Cardiac muscle cell (in vitro differentiated cells and primary cell): ENCODE results near the gene CFAP77. TPM values are rescaled to one million over a fixed set of nuclear protein-coding genes. Genes with fewer than 3 reads are reported as not detected.

Experiments used
- DNase-seq, 2 donors: peaks; one replicate each; pipeline versions ENCODE4 v3.0.0 to v3.0.0-alpha.2; 2010 to 2017; ENCODE audit warnings: low read depth in 1 of 2, low spot score in 1 of 2
- H3K27ac ChIP-seq: fragments of 200-600 bp; sonication (generic); 2 replicates; pipeline ENCODE4 v1.5.1; 2016
- H3K27me3 ChIP-seq: fragments of 200-600 bp; sonication (generic); 2 replicates; pipeline ENCODE4 v1.6.0; 2016; ENCODE audit warnings: control low read depth
- H3K36me3 ChIP-seq: fragments of 200-600 bp; sonication (generic); 2 replicates; pipeline ENCODE4 v1.5.1; 2016; ENCODE audit warnings: control low read depth
- H3K4me1 ChIP-seq: fragments of 200-600 bp; sonication (generic); 2 replicates; pipeline ENCODE4 v1.8.1; 2017; ENCODE audit warnings: low read depth, mild to moderate bottlenecking, mixed run types
- H3K4me3 ChIP-seq: fragments of 200-600 bp; sonication (generic); 2 replicates; pipeline ENCODE4 v1.5.1; 2016; ENCODE audit warnings: mild to moderate bottlenecking
- H3K9me3 ChIP-seq: fragments of 200-600 bp; sonication (generic); 2 replicates; pipeline ENCODE4 v1.5.1; 2017; ENCODE audit warnings: low read depth, mild to moderate bottlenecking, control low read depth
- polyA plus RNA-seq: library from polyadenylated mRNA; unstranded; fragments of >200 nt; fragmentation: Nextera tagmentation; extraction: Ambion mirVana; gene quantifications from 2 replicates; pipeline ENCODE4 v1.2.1, GENCODE V29; 2016
- total RNA-seq: library from RNA; depleted of rRNA; stranded (reverse); fragments of >200 nt; gene quantifications from 2 replicates; pipeline ENCODE4 v1.2.3, GENCODE V29; 2016
- TF ChIP-seq, protein P1 (sequence below): IDR thresholded peaks from 2 replicates; pipeline ENCODE4 v1.5.1; 2012; ENCODE audit warnings: low read depth, mild to moderate bottlenecking, low read length

CFAP77 gene
- total and polyA plus RNA-seq, 2 experiments from 2014 or later: 0.46 to 1.5 TPM

DNA sequence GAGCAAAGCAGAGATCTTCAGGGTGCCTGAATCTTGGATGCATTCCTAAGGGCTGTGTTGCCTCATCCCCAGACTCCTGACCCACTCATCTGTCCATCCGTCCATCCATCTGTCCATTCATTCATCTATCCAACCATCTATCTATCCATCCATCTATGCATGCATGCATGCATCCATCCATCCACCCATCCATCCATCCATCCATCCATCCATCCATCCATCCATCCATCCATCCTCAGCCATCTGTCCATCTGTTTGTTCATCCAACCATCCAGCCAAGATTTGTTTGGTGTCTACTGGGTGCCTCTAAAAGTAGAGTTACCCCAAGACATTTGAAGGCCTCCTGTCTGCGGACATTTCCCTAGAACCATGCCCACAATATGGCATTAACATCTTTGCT is 144.7 kb downstream of the CFAP77 start:
- H3K27me3 ChIP-seq: no peaks in the 10 kb centered on the region
- no peak for DNase-seq
- TF ChIP-seq, protein P1, sequence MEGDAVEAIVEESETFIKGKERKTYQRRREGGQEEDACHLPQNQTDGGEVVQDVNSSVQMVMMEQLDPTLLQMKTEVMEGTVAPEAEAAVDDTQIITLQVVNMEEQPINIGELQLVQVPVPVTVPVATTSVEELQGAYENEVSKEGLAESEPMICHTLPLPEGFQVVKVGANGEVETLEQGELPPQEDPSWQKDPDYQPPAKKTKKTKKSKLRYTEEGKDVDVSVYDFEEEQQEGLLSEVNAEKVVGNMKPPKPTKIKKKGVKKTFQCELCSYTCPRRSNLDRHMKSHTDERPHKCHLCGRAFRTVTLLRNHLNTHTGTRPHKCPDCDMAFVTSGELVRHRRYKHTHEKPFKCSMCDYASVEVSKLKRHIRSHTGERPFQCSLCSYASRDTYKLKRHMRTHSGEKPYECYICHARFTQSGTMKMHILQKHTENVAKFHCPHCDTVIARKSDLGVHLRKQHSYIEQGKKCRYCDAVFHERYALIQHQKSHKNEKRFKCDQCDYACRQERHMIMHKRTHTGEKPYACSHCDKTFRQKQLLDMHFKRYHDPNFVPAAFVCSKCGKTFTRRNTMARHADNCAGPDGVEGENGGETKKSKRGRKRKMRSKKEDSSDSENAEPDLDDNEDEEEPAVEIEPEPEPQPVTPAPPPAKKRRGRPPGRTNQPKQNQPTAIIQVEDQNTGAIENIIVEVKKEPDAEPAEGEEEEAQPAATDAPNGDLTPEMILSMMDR: no peak

DNA sequence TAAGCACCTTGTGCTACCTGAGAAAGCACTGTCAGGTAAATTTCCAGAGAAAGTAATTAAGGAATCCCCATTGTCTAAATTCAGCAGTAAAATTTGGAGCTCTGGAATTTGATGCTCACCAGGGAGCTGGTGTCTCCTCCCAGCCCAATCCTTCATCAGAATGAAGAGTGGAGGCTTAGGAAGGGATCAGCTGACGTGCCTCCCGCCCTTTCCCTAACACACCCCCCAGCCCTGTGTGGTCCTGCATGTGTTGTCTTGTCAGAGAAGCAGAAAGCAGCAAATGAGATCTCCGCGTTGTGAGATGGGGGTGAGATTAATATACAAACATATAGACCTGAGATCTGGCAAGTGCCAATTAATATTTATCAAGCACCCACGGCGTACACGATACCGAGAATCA is 145.5 kb downstream of the CFAP77 start:
- Histone ChIP-seq H3K27me3 (no peaks in the 10 kb centered on the region), H3K36me3 (no peaks in the 10 kb centered on the region), H3K9me3 (no peaks in the 10 kb centered on the region), H3K4me1 (peaks cover 8% of the 10 kb centered on the region), H3K4me3 (no peak overlapping the region), H3K27ac (no peak overlapping the region)
- no peak for DNase-seq
- TF ChIP-seq, protein P1: no peak

More for the DNA sequence above, 144.7 kb downstream of the CFAP77 start:
- Histone ChIP-seq H3K9me3 (no peaks in the 10 kb centered on the region), H3K36me3 (no peaks in the 10 kb centered on the region), H3K27ac (no peak overlapping the region), H3K4me1 (peaks cover under 1% of the 10 kb centered on the region), H3K4me3 (no peak overlapping the region)

DNA sequence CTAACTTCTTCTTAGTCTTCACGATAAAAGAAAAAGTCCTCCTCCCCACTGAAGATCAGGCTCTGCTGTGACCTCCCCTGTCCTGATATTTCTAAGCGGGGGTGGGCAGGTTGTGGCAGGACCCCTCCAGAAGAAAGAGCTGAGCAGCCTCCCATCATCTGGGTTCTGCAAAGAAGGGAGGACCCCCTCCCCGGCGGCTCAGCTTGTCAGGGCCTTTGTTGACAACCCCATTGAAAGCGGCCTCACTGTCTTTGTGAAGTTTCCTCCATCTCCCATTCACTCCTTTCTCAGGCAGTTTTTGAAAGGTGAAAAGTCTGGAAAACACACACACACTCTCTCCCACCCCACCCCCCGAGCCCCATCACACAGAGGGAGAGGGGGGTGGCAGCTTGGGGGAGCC is 146.2 kb downstream of the CFAP77 start:
- H3K27ac ChIP-seq: no peak overlapping the region
- no peaks in the 10 kb centered on the region for H3K36me3 ChIP-seq
- no peaks in the 10 kb centered on the region for H3K9me3 ChIP-seq
- no peak overlapping the region for H3K4me3 ChIP-seq
- H3K4me1 ChIP-seq: peaks cover 15% of the 10 kb centered on the region
- H3K27me3 ChIP-seq: no peaks in the 10 kb centered on the region
- TF ChIP-seq, protein P1: no peak
- DNase-seq: no peak

DNA sequence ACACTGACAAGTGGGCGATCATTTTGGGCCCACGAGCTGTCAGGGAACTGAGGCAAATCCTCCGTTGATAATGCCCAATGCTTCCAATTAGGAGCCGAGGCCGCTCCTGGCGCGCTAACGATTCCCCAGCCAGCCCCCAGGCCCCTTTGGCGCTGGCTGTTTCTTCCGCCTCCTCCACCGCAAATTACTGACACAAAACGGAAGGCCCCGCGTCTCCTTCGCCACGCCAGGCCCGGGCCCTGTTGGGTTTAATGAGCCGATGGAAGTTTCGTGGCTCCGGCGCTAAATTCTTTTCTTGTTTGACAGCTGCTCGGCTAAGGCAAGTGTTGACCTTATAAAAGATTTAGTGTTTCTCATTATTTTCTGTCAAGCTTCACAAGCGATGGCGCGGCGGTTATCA is 146.7 kb downstream of the CFAP77 start:
- TF ChIP-seq, protein P1: no peak
- Histone ChIP-seq H3K27ac (no peak overlapping the region), H3K36me3 (no peaks in the 10 kb centered on the region), H3K4me3 (no peak overlapping the region), H3K4me1 (peaks cover 20% of the 10 kb centered on the region), H3K27me3 (no peaks in the 10 kb centered on the region), H3K9me3 (no peaks in the 10 kb centered on the region)
- no peak for DNase-seq

DNA sequence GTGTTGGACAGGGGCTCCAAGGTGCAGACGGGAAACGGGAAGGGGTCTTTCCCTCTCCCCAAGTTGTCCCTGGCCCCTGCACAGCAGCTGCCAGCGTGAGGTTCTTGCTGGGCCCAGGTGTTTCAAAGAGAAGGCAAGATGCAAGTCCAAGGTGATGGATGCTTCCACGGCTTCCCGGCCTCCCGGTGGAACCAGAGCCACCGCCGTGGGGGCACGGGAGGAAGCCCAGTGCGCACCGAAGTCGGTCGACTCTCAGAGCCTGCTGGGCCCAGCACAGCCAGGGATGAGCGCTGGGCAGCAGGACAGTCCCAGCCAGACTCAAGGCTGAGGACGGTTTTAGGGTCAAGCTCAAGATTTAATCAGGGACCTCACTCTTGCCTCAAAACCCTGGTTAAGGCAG is 147.1 kb downstream of the CFAP77 start:
- Histone ChIP-seq H3K4me1 (peaks cover 24% of the 10 kb centered on the region), H3K4me3 (no peak overlapping the region)

More for the DNA sequence above, 147.1 kb downstream of the CFAP77 start:
- DNase-seq: no peak
- H3K9me3 ChIP-seq: no peaks in the 10 kb centered on the region
- no peaks in the 10 kb centered on the region for H3K27me3 ChIP-seq
- H3K36me3 ChIP-seq: no peaks in the 10 kb centered on the region
- TF ChIP-seq, protein P1: no peak
- no peak overlapping the region for H3K27ac ChIP-seq
